GM18519 (cell line): ENCODE data around the gene SPATA45.
"Not testable (repeated sequence)": the region's sequence is repeated elsewhere in the genome, so short reads cannot be mapped to it uniquely, and the experiment has no call there.

ENCODE experiments used
- ATAC-seq: cut with Tn5 transposase; IDR thresholded peaks from one replicate; pipeline ENCODE4 v1.9.1; 2021; ENCODE audit warnings: mild to moderate bottlenecking, moderate library complexity; ENCODE audit not compliant: unreplicated experiment, low FRiP score

Gene SPATA45

DNA sequence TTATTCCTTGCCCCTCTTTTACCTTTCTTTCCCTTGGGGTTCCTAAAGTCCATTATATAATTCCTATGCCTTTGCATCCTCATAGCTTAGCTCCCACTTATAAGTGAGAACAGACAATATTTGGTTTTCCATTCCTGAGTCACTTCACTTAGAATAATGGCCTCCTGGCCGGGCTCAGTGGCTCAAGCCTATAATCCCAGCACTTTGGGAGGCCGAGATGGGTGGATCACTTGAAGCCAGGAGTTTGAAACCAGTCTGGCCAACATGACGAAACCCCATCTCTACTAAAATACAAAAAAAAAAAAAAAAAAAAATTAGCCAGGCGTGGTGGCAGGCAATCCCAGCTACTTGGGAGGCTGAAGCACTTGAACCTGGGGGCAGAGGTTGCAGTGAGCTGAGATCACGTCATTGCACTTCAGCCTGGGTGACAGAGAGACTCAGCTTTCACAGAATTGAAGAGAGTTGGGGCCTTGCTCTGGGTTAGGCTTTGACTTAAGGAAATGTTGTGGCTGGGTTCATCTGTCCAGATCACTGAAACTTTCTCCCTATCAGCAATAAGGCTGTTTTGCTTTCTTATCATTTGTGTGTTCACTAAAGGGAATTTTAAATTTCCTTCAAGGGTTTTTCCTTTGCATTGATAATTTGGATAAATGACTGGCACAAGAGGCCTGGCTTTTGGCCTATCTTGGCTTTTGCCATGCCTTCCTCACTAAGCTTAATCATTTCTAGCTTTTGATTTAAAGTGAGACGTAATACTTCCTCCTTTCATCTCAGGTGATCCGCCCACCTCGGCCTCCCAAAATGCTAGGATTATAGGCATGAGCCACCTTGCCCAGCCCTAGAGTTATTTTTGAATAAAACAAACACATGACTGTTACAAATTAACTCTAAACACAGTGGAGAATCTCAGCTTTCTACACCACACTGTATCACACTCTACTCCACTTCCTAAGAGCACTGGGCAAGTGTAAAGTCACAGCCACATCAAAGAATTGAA, 13.9 kb downstream of the SPATA45 start:
- not testable (repeated sequence) for ATAC-seq

DNA sequence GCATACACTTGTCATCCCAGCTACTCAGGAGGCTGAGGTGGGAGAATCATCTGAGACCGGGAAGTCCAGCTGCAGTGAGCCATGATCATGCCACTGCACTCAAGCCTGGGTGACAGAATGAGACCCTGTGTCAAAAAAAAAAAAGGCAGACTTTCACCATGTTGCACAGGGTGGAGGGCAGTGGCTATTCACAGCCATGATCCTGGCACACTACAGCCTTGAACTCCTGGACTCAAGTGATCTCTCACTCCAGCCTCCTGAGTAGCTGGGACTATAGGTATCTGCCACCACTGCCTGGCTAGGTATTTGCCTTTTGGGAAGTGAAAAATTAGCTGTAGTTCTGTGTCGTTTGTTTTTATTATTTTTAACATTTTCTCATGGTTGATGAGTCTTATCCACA, 19.1 kb downstream of the SPATA45 start:
- no peak for ATAC-seq

DNA sequence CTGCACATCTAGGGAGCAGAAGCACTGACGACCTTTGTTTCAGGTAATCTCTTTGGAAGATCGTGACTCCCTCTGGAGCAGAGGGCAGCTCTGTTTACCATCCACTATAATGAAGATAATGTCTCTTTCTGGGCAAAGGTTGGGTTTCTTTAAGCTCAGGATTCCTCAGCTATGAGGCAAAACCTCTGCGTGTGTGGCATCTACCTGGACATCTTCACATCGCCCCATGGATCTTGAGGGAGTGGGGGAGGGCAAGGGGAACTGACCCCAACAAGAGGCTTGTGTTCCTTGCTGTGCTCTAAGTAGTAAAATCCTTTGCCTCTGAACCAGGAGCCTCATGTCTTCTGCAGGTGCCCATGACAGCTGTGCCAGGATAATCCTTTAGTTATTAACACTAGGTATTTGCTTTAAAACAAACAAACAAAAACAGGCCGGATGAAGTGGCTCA, 19.6 kb downstream of the SPATA45 start:
- ATAC-seq: no peak

DNA sequence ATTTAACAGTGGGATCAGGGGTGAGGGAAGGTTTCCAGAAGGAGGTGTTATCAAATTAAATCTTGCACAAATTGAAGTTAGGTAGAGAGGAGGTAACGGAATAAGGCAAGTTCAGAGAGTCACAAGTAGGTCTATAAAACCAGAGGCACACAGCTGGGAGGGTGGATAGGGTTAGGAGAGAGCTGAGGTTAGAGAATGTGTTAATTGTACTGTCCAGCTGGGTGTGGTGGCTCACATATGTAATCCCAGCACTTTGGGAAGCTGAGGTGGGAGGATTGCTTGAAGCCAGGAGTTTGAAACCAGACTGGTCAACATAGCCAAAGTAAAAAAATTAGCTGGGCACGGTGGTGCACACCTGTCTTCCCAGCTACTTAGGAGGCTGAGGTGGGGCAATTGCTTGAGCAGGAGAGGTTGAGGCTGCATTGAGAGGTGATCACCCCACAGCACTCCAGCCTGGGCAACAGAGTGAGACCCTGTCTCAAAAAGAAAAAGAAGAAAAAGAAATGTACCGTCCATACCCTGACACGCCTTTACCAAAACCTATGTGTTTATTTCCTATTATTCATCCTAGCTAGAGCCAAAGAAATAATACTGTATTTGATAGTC, 20.2 kb downstream of the SPATA45 start:
- ATAC-seq: no peak

DNA sequence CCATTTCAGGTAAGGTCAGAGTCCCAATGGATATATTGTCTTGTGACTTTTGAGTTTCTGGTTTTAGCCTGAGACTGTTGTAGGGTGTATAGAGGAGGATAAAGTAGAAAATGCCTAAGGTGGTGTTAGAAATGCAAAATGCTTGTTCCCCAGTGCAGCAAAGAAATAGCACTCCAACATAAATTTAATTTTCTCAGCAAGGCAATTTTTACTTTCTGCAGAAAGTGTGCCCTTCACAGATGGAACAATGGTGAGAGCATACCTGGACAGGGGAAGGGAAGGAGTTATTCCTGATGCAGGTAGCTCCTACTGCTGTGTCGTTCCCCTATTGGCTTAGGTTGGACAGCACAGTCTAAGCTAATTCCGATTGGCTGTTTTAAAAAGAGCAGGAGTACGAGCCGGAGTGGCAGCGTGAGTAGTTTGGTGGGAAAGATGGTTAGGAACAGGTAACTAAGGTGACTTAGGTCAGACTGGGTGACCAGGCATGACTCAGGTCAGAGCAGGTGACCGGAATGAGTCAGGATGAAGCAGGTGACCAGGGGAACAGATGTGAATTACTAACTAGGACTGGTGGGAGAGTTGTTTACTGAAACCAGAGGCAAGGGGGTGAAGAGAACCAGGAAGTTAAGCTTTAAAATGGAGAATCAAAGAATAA, 21.5 kb downstream of the SPATA45 start:
- ATAC-seq: no peak

DNA sequence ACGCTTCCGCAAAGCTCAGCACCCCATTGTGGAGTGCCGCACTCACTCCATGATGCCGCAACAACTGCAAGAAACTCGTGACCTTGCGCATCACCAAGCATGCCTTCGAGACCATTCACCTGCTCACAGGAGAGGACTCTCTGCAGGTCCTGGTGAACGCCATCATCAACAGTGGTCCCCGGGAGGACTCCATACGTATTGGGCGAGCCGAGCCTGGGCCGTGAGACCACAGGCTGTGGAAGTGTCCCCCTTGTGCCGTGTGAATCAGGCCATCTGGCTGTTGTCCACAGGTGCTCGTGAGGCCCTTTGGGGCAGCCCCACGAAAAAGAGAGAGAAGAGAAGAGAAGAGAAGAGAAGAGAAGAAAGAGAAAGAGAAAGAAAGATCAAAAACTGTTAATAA, 23.2 kb downstream of the SPATA45 start:
- ATAC-seq: no peak

DNA sequence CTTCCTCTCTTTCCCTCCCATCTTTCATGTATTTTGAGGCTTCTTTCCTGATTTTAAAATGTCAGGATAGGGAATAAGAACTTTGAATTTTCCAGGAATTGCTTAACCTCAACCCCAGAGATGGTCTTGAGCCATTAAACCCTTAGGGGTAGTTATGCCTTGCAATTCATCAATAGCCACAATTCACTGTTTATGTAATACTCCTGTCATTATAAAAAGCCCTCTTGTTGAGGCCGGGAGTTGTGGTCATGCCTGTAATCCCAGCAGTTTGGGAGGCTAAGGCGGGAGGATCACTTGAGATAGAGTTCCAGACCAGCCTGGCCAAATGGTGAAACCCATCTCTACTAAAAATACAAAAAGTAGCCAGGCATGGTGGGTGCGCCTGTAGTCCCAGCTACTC, 24.5 kb downstream of the SPATA45 start:
- ATAC-seq: no peak

DNA sequence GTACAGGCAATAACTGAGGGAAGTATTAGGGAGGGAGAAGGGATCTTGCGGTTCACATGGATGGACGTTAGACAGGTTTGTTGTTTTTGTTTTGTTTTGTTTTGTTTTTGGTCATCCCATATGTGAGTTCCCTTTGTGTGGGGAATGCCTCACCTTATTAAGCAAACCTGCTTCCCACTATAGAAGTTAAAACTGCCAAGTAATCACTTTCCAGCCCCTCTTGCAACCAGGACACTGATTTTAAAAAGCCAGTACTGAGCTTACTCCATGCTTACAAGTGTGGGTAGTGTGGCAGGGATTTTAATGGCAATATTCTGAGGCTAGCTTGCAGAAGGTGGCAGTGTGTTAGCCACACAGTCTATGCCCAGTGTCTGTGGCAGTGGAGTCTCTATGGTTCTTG, 26.5 kb downstream of the SPATA45 start:
- ATAC-seq: no peak

DNA sequence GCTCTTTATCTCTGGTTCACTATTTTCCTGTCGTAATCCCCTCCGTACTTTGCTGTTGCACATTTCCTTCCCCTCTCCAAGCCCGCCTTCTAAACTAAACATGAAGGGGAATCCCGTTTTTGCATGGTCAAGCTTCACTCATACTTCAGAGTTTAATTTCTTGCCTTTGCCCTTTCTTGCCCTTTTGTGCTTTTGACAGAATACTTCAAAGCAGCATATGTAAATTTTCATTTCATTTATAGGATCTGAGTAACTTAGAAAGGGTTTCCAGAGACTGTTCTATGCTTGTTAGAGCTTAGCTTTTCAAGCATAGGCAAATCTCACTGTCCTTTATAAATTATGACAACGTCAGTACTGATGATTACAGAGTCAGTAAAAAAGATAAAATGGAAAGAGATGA, 27.7 kb downstream of the SPATA45 start:
- peak; percentile 69 for ATAC-seq

DNA sequence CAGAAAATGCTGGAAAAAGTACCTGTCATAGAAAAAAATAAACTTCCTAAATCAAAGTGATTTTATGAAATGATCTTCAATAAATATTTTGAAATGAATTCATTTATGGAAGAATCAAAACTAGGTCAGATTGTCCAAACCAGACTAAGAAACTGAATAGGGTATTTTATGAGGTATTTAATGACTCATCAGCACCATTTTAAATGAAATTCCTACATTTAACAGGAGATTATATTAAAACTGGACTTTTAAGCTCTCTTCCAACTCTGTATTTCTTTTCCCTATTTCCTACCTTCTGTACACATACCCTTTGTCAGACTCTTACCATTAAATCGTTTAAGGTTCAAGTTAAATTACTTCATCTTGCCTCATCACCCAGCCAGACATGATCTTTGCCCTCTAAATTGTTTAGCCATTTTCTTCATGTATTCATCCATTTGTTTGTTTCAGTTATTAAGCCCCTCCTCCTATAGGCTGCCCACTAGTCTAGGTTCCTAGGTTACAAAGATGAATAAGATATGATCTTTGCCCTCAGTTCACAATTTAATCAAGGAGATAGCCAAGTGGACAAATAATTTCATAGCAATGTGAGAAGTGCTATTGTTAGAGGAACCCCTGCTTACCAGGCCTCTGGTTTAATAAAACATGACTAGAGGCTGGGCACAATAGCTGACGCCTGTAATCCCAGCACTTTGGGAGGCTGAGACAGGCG, 30.7 kb downstream of the SPATA45 start:
- ATAC-seq: no peak

DNA sequence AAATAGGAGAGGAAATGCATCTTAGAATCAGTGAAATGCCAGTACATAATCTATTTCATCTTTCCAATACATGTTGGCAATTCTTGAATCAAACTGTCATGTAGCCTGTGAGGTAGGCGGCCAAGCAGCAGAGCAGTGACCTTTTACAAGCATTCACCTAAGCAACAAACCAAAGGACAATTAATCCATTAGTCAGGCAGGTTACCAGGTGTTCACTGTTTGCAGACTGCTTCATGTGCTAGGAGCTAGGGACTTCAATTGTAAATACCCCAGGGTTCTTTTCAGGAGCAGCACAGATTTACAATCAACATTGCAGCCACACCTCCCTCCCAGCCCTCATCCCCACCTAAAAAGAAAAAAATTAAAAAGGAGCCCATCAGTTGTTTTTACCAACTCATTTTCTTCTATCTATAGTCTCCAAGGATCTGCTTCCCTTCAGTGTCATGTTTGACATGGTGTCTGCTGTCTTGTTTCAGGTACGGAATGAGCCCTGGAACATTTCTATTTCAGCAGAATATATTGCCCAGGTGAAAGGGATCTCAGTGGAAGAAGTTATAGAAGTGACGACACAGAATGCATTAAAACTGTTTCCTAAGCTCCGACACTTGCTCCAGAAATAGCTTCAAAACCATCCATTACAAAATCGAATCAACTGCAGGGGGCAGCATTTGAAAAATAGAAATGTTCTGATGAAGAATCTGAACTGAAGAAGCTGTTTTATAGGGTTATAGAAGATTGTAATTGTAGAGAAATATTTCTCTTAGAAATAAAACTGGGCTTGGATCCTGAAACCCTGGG, 32.7 kb downstream of the SPATA45 start:
- ATAC-seq: no peak

DNA sequence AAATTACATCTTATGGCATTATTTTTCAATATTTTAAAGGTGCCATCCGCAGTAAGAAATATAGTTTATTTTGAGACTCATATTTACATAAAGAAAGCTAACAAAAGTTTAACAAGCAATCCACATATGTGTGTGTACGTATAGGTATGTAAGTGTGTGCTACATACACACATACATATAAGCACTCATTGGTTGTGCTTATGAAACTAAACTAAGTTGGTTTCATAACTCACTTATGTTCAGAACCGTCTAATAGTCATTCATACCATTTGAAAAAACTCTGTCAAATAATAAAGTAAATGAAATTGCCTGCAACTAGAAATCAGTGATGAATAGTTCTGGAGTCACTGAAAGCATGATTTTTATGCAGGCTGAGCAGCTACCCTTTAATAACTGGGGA, 41.7 kb downstream of the SPATA45 start:
- no peak for ATAC-seq

DNA sequence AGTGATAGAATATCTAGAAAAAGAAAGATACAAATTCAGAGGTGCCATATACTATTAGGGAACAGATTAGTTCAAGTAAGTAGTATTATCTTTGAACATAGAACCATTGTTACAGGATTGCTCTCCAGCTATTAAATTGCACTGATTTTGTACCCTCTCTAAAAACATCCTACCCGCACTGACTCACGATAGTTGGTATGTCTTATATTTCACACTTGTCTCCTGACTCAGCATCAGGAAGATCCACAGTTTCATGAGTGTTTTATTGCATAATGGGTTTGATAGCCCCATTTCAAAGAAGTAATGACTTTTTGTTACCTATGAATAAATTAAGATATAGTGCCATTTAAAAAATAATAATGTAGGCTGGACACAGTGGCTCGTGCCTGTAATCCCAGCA, 49.8 kb downstream of the SPATA45 start:
- ATAC-seq: no peak

DNA sequence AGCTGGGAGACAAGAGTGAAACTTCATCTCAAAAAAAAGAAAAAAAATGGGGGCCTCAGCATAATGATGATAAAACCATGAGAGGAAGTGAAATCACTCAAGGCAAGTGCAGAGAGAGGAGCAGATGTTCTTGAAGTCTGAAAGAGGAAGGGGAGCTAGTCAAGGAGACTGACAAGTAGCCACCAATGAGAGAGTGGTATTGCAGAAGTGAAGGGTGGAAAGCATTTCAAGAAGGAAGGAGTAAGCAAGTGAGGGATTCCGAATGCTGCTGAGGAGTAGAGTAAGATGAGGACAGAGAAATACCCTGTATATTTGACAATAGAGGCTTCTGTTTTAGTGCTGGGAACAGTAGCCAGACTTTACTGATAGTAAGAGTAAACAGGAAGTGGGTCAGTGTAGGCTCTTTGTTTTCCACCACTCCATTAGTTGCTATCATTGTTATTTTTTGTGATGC, 52.9 kb downstream of the SPATA45 start:
- peak; percentile 82 for ATAC-seq

DNA sequence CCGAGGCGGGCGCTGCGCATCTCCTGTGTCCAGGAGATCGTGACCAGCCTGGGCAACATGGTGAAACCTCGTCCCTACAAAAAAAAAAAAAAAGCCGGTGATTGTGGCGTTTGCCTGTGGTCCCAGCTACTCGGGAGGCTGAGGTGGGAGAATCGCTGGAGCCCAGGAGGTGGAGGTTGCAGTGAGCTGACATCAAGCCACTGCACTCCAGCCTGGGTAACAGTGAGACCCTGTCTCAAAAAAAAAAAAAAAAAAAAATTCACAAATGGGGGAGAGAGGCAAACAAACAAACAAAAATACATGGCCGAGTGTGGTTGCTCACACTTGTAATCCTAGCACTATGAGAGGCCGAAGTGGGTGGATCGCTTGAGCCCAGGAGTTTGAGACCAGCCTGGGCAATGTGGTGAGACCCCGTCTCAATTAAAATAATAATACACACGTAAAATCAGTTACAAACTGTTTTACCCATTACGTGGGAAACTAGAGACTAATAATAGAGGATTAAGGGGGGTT, 55.0 kb downstream of the SPATA45 start:
- ATAC-seq: no peak

DNA sequence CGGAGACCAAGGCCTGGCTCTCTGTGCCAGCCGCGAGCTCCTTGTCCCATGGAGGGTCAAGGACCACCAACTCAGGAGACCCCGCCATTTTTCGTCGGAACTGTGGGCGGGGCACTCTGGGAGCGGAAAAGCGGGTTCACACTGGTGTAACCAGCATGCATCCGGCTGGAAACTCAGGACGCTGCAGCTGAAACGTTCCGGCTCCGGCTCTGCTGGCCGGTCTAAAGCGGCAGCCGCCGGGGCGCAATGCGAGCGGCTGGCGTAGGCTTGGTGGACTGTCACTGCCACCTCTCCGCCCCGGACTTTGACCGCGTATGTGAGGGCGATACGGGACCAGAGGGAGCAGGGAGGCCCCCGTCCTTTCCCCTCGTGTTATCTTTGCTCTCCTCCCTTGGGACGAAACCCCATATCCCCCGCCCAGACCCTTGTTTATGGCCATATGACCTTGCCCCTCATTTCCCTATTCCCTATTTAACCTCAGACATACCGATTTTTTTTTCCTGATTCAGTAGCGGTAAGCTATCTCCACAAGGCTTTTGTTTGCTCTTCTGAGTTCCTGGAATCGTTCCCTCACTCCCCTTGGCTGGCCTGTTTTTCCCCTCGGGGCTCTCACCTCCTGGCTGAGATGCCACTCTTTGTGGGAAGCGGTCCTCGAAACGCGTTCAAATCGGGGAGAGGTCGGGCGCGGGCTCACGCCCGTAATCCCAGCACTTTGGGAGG, 55.6 kb downstream of the SPATA45 start, which contains the start of the genes NSL1 and TATDN3:
Gene NSL1, minus strand, starts transcription at position 102 of the 720 bp plus-strand sequence. Its CDS starts 14 bp downstream, at position 88.
Gene TATDN3, plus strand, starts transcription at position 219 of the 720 bp plus-strand sequence. Its CDS starts 28 bp downstream, at position 247.
- ATAC-seq: peak; percentile 49

DNA sequence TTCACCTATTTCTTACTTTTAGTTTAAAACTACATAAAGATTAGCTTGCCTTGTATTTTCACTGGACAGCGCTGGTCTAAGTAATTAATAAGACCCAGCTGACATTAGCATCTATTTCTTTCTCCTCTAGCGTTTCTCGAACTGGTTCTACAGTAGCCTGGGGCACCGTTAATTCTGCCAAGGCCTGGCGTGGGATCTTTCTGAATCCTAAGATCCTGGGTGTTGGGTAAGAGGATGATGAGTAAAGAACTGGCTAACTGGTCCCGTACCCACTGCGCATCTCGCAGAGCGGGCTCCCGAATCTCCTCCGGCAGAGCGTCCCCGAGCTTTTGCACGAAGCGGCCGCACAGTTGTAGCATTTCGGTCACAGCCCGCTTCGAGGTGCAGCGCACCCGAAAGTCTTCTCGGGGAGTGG, 56.2 kb downstream of the SPATA45 start:
- ATAC-seq: peak; percentile 14

DNA sequence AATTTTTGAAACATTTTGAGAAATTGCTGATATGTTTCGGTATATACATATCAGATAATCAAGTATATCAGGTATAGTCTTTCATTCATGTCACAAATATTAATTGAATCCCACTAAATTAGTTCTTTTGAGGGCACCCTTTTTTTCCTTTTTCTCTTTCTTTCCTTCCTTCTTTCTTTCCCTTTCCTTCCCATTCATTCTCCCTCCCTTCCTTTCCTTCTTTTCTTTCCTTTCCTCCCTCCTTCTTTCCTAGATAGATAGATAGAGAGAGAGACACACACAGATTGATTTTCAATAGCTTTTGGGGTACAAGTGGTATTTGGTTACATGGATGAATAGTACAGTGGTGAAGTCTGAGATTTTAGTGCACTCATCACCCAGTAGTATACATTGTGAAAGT, 61.6 kb downstream of the SPATA45 start:
- no peak for ATAC-seq

DNA sequence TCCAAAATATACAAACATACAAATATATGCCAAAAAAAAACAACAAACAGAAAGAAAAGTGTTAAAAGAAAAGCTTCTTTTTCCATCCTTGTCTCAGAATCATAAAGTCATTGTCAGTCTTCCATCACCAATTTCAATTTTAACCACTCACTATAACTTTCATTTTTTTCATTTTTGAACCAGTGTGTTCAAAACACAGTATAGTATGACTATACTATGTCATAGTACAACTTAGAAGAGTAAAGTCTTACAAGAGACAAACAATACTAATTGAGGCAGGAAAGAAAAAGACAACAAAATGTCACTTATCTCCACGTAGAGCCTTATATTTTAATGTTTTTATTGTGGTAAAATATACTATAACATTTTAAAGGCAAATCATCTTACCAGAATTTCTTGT, 63.5 kb downstream of the SPATA45 start:
- no peak for ATAC-seq
